A549 (cell line): ENCODE results near the gene OBSCN. TPM values are rescaled to one million over a fixed set of nuclear protein-coding genes. Genes with fewer than 3 reads are reported as not detected.

Experiments
- ATAC-seq, 2 experiments: fragments of 200-7000 bp in 1 of 2; fragments of >200 bp in 1 of 2; cut with Nextera tagmentation in 1 of 2; cut with Tn5 transposase in 1 of 2; 3 replicates each; pipeline versions ENCODE4 v1.8.0 to v1.9.1; 2018 to 2020; ENCODE audit warnings: mild to moderate bottlenecking in 1 of 2, moderate library complexity in 1 of 2
- CTCF ChIA-PET: fragments of 300-600 bp; sonication (Branson Sonifier 250); formaldehyde crosslinking; extraction: SDS; loops from one replicate; lab custom pipeline; 2021; ENCODE audit warnings: antibody characterized with exemption, inconsistent platforms; lab: Yijun Ruan, JAX
- POLR2A ChIA-PET: fragments of 350-600 bp; formaldehyde crosslinking; extraction: SDS; loops from one replicate; lab custom pipeline; 2021; ENCODE audit warnings: antibody characterized with exemption, inconsistent platforms; lab: Yijun Ruan, JAX
- DNase-seq, 2 experiments: peaks; one replicate each; pipeline versions ENCODE4 v3.0.0 to v3.0.0-alpha.2; 2011 to 2016; ENCODE audit warnings: low read depth in 1 of 2, low spot score in 1 of 2
- FAIRE-seq: peaks from 2 replicates; lab custom pipeline; 2011; peaks lifted over from hg19 to GRCh38; lab: Jason Lieb, UNC
- H3K27ac ChIP-seq, 2 experiments: fragments of >200 bp; sonication (Bioruptor Twin); formaldehyde crosslinking; 3 replicates each; pipeline ENCODE4 v1.5.1; 2016 to 2017
- H3K4me1 ChIP-seq: fragments of >200 bp; sonication (Bioruptor Twin); formaldehyde crosslinking; 3 replicates; pipeline ENCODE4 v1.6.1; 2016
- H3K4me2 ChIP-seq: fragments of >200 bp; sonication (Bioruptor Twin); formaldehyde crosslinking; 3 replicates; pipeline ENCODE4 v1.6.1; 2016
- H3K4me3 ChIP-seq: fragments of >200 bp; sonication (Bioruptor Twin); formaldehyde crosslinking; 3 replicates; pipeline ENCODE4 v1.5.1; 2016
- H3K9me3 ChIP-seq: fragments of >200 bp; sonication (Bioruptor Twin); formaldehyde crosslinking; 3 replicates; pipeline ENCODE4 v1.6.1; 2016
- BCL3 ChIP-seq: fragments of >200 bp; sonication (Bioruptor Twin); formaldehyde crosslinking; IDR thresholded peaks from 3 replicates; pipeline ENCODE4 v1.6.1; 2016
- CBX8 ChIP-seq: fragments of 200-600 bp; sonication (generic); IDR thresholded peaks from 2 replicates; pipeline ENCODE4 v1.6.1; 2016
- CEBPB ChIP-seq, 2 experiments: fragments of >200 bp in 1 of 2; sonication (Bioruptor Twin) in 1 of 2; formaldehyde crosslinking in 1 of 2; IDR thresholded peaks; 2 replicates each; pipeline ENCODE4 v1.6.1; 2012 to 2016
- EHMT2 ChIP-seq: fragments of 200-600 bp; sonication (generic); IDR thresholded peaks from 2 replicates; pipeline ENCODE4 v1.6.1; 2016; ENCODE audit warnings: antibody characterized with exemption, low read depth, mild to moderate bottlenecking, moderate library complexity
- FOSL2 ChIP-seq, 2 experiments: fragments of 450-650 bp in 1 of 2; fragments of >200 bp in 1 of 2; sonication (Bioruptor Twin) in 1 of 2; formaldehyde crosslinking; IDR thresholded peaks; 2 replicates each; pipeline versions ENCODE4 v1.5.0 to v1.6.1; 2016 to 2020; ENCODE audit warnings: mild to moderate bottlenecking in 1 of 2, moderate library complexity in 1 of 2
- FOXS1 ChIP-seq: fragments of 250-450 bp; sonication (Bioruptor Pico); IDR thresholded peaks from 2 replicates; pipeline ENCODE4 v1.5.0; 2020; ENCODE audit warnings: mild to moderate bottlenecking, moderate library complexity
- HDAC2 ChIP-seq: fragments of 200-600 bp; sonication (generic); IDR thresholded peaks from 2 replicates; pipeline ENCODE4 v1.6.1; 2016
- JUN ChIP-seq, 2 experiments: fragments of >200 bp; sonication (Bioruptor Twin); formaldehyde crosslinking; IDR thresholded peaks; 2 replicates in 1 of 2; 3 replicates in 1 of 2; pipeline ENCODE4 v1.6.1; 2016 to 2017
- KDM1A ChIP-seq: fragments of 200-600 bp; sonication (generic); IDR thresholded peaks from 2 replicates; pipeline ENCODE4 v1.6.1; 2016; ENCODE audit warnings: low read depth, mild to moderate bottlenecking
- MAFK ChIP-seq: fragments of 450-650 bp; IDR thresholded peaks from 2 replicates; pipeline ENCODE4 v1.6.1; 2014; ENCODE audit not compliant: partially characterized antibody
- MAX ChIP-seq: IDR thresholded peaks from 2 replicates; pipeline ENCODE4 v1.6.1; 2012
- MYC ChIP-seq: IDR thresholded peaks from 2 replicates; pipeline ENCODE4 v1.6.1; 2012; ENCODE audit warnings: mild to moderate bottlenecking, inconsistent platforms, low read length, improper control_type of control experiment, borderline replicate concordance
- NR3C1 ChIP-seq: fragments of >200 bp; sonication (Bioruptor Twin); formaldehyde crosslinking; IDR thresholded peaks from 3 replicates; pipeline ENCODE4 v1.6.1; 2017
- PHF8 ChIP-seq: fragments of 200-600 bp; sonication (generic); IDR thresholded peaks from 2 replicates; pipeline ENCODE4 v1.6.1; 2016; ENCODE audit warnings: low read depth, mild to moderate bottlenecking, antibody characterized with exemption, moderate library complexity, borderline replicate concordance
- RFX5 ChIP-seq: fragments of 450-650 bp; IDR thresholded peaks from 2 replicates; pipeline ENCODE4 v1.7.1; 2014; ENCODE audit warnings: antibody characterized with exemption, mild to moderate bottlenecking, moderate library complexity
- SMC3 ChIP-seq: fragments of >200 bp; sonication (Bioruptor Twin); formaldehyde crosslinking; IDR thresholded peaks from 3 replicates; pipeline ENCODE4 v1.6.1; 2018; ENCODE audit warnings: inconsistent platforms
- TFCP2L1 ChIP-seq: fragments of 250-450 bp; sonication (Bioruptor Pico); IDR thresholded peaks from 2 replicates; pipeline ENCODE4 v1.5.0; 2021; ENCODE audit warnings: mild to moderate bottlenecking
- TP53 ChIP-seq: fragments of 250-450 bp; sonication (Bioruptor Pico); IDR thresholded peaks from 2 replicates; pipeline ENCODE4 v1.5.0; 2021; ENCODE audit warnings: mild to moderate bottlenecking, moderate library complexity
- ZFP36 ChIP-seq: fragments of 450-650 bp; IDR thresholded peaks from 2 replicates; pipeline ENCODE4 v1.6.1; 2014; ENCODE audit warnings: borderline replicate concordance; ENCODE audit not compliant: partially characterized antibody
- ZNF302 ChIP-seq: fragments of 250-450 bp; sonication (Bioruptor Pico); IDR thresholded peaks from 2 replicates; pipeline ENCODE4 v1.9.0; 2021; ENCODE audit warnings: inconsistent platforms, mild to moderate bottlenecking, moderate library complexity
- ZSCAN20 ChIP-seq: fragments of 250-450 bp; sonication (Bioruptor Pico); IDR thresholded peaks from 2 replicates; pipeline ENCODE4 v1.8.0; 2022; ENCODE audit warnings: mild to moderate bottlenecking, moderate library complexity
- WGBS: methylation state at CpG from one replicate; pipeline ENCODE4 v1.1.6; 2017; ENCODE audit errors: missing lambda C conversion rate; 5-methylcytosine and 5-hydroxymethylcytosine counted together
- polyA plus RNA-seq, 4 experiments: library from polyadenylated mRNA; depleted of rRNA in 3 of 4; stranded (reverse); fragments of >200 nt; fragmentation: RNase III in 1 of 4; extraction: RNeasy Plus Mini Kit Qiagen cat#74134 plus additional on column Dnase treatment in 1 of 4; gene quantifications; 2 replicates in 3 of 4; 3 replicates in 1 of 4; pipeline ENCODE4 v1.2.3, GENCODE V29; 2011 to 2017
- TF ChIP-seq, protein P1 (sequence below): fragments of 150-350 bp; IDR thresholded peaks from 2 replicates; pipeline ENCODE4 v1.6.1; 2014; ENCODE audit warnings: low read depth, mild to moderate bottlenecking, low read length
- TF ChIP-seq, protein P2 (sequence below): fragments of 250-450 bp; sonication (Bioruptor Pico); IDR thresholded peaks from 2 replicates; pipeline ENCODE4 v1.5.0; 2020; ENCODE audit warnings: low read depth, mild to moderate bottlenecking, moderate library complexity
- TF ChIP-seq, protein P3 (sequence below): fragments of >200 bp; sonication (Bioruptor Twin); formaldehyde crosslinking; IDR thresholded peaks from 3 replicates; pipeline ENCODE4 v1.5.1; 2016
- TF ChIP-seq, protein P4 (sequence below): fragments of >200 bp; sonication (Bioruptor Twin); formaldehyde crosslinking; IDR thresholded peaks from 2 replicates; pipeline ENCODE4 v1.6.1; 2016

The OBSCN gene
- polyA plus RNA-seq, 2 of the 4 experiments (the other 2 are of a cell fraction): 3.1 to 6.8 TPM

- DNase-seq (no peak), FAIRE-seq (no peak), ATAC-seq (no peak)
- Histone ChIP-seq H3K4me3 (no peak overlapping the region), H3K9me3 (0 out of 3 replicates have a peak, but pooled peaks cover 8% of the 10 kb centered on the region), H3K4me2 (no peak overlapping the region), H3K27ac (no peak overlapping the region), H3K4me1 (no peaks in the 10 kb centered on the region)
- POLR2A ChIA-PET: no interaction called here
- WGBS: 13% methylated on average over 1 of the region's 1 CpG
- CTCF ChIA-PET: interaction anchor here (0.8 to 0.9 kb wide), 2 partner anchors 18 to 327 kb away, joined by 3 to 4 read pairs; no protein-coding TSS in a partner anchor
- TF ChIP-seq CEBPB (IDR thresholded peaks at IDR 0.05) (no peak), KDM1A (no peak), JUN (IDR thresholded peaks at IDR 0.05) (no peak), FOSL2 (IDR thresholded peaks at IDR 0.05) (no peak), FOSL2 (CRISPR knock-in tag; IDR thresholded peaks at IDR 0.05) (no peak), PHF8 (no peak), SMC3 (no peak), FOXS1 (CRISPR knock-in tag) (no peak), HDAC2 (no peak), EHMT2 (no peak), ZNF302 (CRISPR knock-in tag) (no peak), RFX5 (no peak), NR3C1 (no peak), ZSCAN20 (no peak)
- TF ChIP-seq, protein P1, sequence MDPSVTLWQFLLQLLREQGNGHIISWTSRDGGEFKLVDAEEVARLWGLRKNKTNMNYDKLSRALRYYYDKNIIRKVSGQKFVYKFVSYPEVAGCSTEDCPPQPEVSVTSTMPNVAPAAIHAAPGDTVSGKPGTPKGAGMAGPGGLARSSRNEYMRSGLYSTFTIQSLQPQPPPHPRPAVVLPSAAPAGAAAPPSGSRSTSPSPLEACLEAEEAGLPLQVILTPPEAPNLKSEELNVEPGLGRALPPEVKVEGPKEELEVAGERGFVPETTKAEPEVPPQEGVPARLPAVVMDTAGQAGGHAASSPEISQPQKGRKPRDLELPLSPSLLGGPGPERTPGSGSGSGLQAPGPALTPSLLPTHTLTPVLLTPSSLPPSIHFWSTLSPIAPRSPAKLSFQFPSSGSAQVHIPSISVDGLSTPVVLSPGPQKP: no peak
- TF ChIP-seq, protein P2, sequence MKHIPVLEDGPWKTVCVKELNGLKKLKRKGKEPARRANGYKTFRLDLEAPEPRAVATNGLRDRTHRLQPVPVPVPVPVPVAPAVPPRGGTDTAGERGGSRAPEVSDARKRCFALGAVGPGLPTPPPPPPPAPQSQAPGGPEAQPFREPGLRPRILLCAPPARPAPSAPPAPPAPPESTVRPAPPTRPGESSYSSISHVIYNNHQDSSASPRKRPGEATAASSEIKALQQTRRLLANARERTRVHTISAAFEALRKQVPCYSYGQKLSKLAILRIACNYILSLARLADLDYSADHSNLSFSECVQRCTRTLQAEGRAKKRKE (CRISPR knock-in tag): no peak
Measured at GRCh38 chr1:228325267-228325666, 117.4 kb downstream of the OBSCN start.

- 70% methylated on average over 2 of the region's 2 CpGs for WGBS
- no peak overlapping the region for H3K27ac ChIP-seq
- FAIRE-seq: no peak
- H3K4me1 ChIP-seq: no peaks in the 10 kb centered on the region
- TF ChIP-seq RFX5 (no peak), BCL3 (no peak), EHMT2 (no peak), NR3C1 (no peak), TFCP2L1 (CRISPR knock-in tag) (no peak), SMC3 (no peak), MYC (no peak), ZFP36 (no peak), MAX (no peak), MAFK (no peak), CBX8 (no peak), TP53 (no peak)
- TF ChIP-seq, protein P3, sequence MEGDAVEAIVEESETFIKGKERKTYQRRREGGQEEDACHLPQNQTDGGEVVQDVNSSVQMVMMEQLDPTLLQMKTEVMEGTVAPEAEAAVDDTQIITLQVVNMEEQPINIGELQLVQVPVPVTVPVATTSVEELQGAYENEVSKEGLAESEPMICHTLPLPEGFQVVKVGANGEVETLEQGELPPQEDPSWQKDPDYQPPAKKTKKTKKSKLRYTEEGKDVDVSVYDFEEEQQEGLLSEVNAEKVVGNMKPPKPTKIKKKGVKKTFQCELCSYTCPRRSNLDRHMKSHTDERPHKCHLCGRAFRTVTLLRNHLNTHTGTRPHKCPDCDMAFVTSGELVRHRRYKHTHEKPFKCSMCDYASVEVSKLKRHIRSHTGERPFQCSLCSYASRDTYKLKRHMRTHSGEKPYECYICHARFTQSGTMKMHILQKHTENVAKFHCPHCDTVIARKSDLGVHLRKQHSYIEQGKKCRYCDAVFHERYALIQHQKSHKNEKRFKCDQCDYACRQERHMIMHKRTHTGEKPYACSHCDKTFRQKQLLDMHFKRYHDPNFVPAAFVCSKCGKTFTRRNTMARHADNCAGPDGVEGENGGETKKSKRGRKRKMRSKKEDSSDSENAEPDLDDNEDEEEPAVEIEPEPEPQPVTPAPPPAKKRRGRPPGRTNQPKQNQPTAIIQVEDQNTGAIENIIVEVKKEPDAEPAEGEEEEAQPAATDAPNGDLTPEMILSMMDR: no peak
- TF ChIP-seq, protein P4, sequence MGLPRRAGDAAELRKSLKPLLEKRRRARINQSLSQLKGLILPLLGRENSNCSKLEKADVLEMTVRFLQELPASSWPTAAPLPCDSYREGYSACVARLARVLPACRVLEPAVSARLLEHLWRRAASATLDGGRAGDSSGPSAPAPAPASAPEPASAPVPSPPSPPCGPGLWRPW: no peak
- TF ChIP-seq, all 56 proteins: peak for 0
- CTCF ChIA-PET: interaction anchor here (0.9 to 1.4 kb wide), 2 partner anchors 11 to 68 kb away, joined by 3 to 5 read pairs; no protein-coding TSS in a partner anchor
- no peak for DNase-seq
- Histone ChIP-seq H3K4me3 (no peak overlapping the region), H3K9me3 (0 out of 3 replicates have a peak, but pooled peaks cover 4% of the 10 kb centered on the region), H3K4me2 (no peak overlapping the region)
- POLR2A ChIA-PET: no interaction called here
- no peak for ATAC-seq
Measured at GRCh38 chr1:228329887-228330286, 122.0 kb downstream of the OBSCN start.
